BLaER1 treated with 17β-estradiol and CSF1 and Interleukin-3, amounts not matched to agents 10 nM and 100 nM (cell line): ENCODE data around the gene IP6K3.

Experiments
- H3K27ac ChIP-seq, 11 experiments: shearing (Covaris generic); formaldehyde crosslinking; 2 replicates each; pipeline ENCODE4 v1.8.1; 2022
- H3K27me3 ChIP-seq, 11 experiments: shearing (Covaris generic); formaldehyde crosslinking; 2 replicates each; pipeline ENCODE4 v1.8.1; 2022
- H3K36me3 ChIP-seq, 11 experiments: shearing (Covaris generic); formaldehyde crosslinking; 2 replicates each; pipeline ENCODE4 v1.8.1; 2022
- H3K4me1 ChIP-seq, 10 experiments: shearing (Covaris generic); formaldehyde crosslinking; 2 replicates each; pipeline ENCODE4 v1.8.1; 2022
- H3K4me2 ChIP-seq, 11 experiments: shearing (Covaris generic); formaldehyde crosslinking; 2 replicates each; pipeline ENCODE4 v1.8.1; 2022
- H3K4me3 ChIP-seq, 10 experiments: shearing (Covaris generic); formaldehyde crosslinking; 2 replicates each; pipeline ENCODE4 v1.8.1; 2022
- H3K9ac ChIP-seq, 11 experiments: shearing (Covaris generic); formaldehyde crosslinking; 2 replicates each; pipeline ENCODE4 v1.8.1; 2022
- H3K9me3 ChIP-seq, 11 experiments: shearing (Covaris generic); formaldehyde crosslinking; replicated peaks in 1 of 11; 2 replicates each; pipeline ENCODE4 v1.8.1; 2022
- H4K20me1 ChIP-seq, 11 experiments: shearing (Covaris generic); formaldehyde crosslinking; 2 replicates each; pipeline ENCODE4 v1.8.1; 2022
- Cebpa-rat ChIP-seq, 11 experiments: shearing (Covaris generic); IDR thresholded peaks; 2 replicates each; pipeline ENCODE4 v1.8.1; 2022

The IP6K3 gene

GRCh38 chr6:33688451-33689147 is 58.1 kb downstream of the IP6K3 start:
- no peak overlapping the region for H3K9ac ChIP-seq
- H3K27me3 ChIP-seq: no peaks in the 10 kb centered on the region
- H3K4me3 ChIP-seq: no peak overlapping the region
- no peak for TF ChIP-seq Cebpa-rat (IDR thresholded peaks at IDR 0.05)
- no peak overlapping the region for H3K4me2 ChIP-seq
- no peak overlapping the region for H3K27ac ChIP-seq
- H3K4me1 ChIP-seq: peaks cover 24 to 54% (median 40%) of the 10 kb centered on the region in 10 experiments
- H3K9me3 ChIP-seq: no peaks in the 10 kb centered on the region
- peaks cover 17 to 85% (median 74%) of the 10 kb centered on the region in 11 experiments; a peak in 21 of 22 replicates for H3K36me3 ChIP-seq
- H4K20me1 ChIP-seq: peaks cover 0 to 34% (median 0%) of the 10 kb centered on the region in 11 experiments; a peak in 3 of 22 replicates

- Histone ChIP-seq H3K9me3 (no peaks in the 10 kb centered on the region), H3K4me1 (peaks cover 24 to 54% (median 40%) of the 10 kb centered on the region in 10 experiments), H4K20me1 (peaks cover 0 to 30% (median 0%) of the 10 kb centered on the region in 11 experiments; a peak in 3 of 22 replicates), H3K36me3 (peaks cover 17 to 86% (median 77%) of the 10 kb centered on the region in 11 experiments; a peak in 21 of 22 replicates), H3K27ac (no peak overlapping the region), H3K4me2 (no peak overlapping the region), H3K9ac (no peak overlapping the region), H3K4me3 (no peak overlapping the region), H3K27me3 (no peaks in the 10 kb centered on the region)
- no peak for TF ChIP-seq Cebpa-rat (IDR thresholded peaks at IDR 0.05)
Measured at GRCh38 chr6:33688006-33688405, 58.7 kb downstream of the IP6K3 start.

- no peak for TF ChIP-seq Cebpa-rat (IDR thresholded peaks at IDR 0.05)
- no peaks in the 10 kb centered on the region for H3K9me3 ChIP-seq
- H4K20me1 ChIP-seq: peaks cover 0 to 32% (median 0%) of the 10 kb centered on the region in 11 experiments; a peak in 2 of 22 replicates
- H3K4me3 ChIP-seq: no peak overlapping the region
- no peak overlapping the region for H3K27ac ChIP-seq
- H3K4me2 ChIP-seq: no peak overlapping the region
- H3K4me1 ChIP-seq: peaks cover 24 to 54% (median 40%) of the 10 kb centered on the region in 10 experiments
- no peaks in the 10 kb centered on the region for H3K27me3 ChIP-seq
- no peak overlapping the region for H3K9ac ChIP-seq
- peaks cover 17 to 89% (median 77%) of the 10 kb centered on the region in 11 experiments; a peak in 21 of 22 replicates for H3K36me3 ChIP-seq
Measured at GRCh38 chr6:33686981-33687975, 59.4 kb downstream of the IP6K3 start.

- Histone ChIP-seq H3K4me2 (no peak overlapping the region), H3K4me3 (no peak overlapping the region), H3K27me3 (no peaks in the 10 kb centered on the region), H3K9ac (no peak overlapping the region), H3K36me3 (peaks cover 17 to 87% (median 74%) of the 10 kb centered on the region in 11 experiments; a peak in 21 of 22 replicates), H3K4me1 (peaks cover 18 to 49% (median 34%) of the 10 kb centered on the region in 10 experiments), H3K27ac (no peak overlapping the region), H4K20me1 (peaks cover 0 to 25% (median 0%) of the 10 kb centered on the region in 11 experiments; a peak in 2 of 22 replicates), H3K9me3 (no peaks in the 10 kb centered on the region)
- no peak for TF ChIP-seq Cebpa-rat (IDR thresholded peaks at IDR 0.05)
Measured at GRCh38 chr6:33686225-33686924, 60.3 kb downstream of the IP6K3 start.

- Histone ChIP-seq H4K20me1 (peaks cover 0 to 19% (median 0%) of the 10 kb centered on the region in 11 experiments; a peak in 2 of 22 replicates), H3K9me3 (no peaks in the 10 kb centered on the region), H3K4me1 (peaks cover 18 to 41% (median 27%) of the 10 kb centered on the region in 10 experiments), H3K27me3 (no peaks in the 10 kb centered on the region), H3K27ac (no peak overlapping the region), H3K9ac (no peak overlapping the region), H3K36me3 (peaks cover 17 to 86% (median 72%) of the 10 kb centered on the region in 11 experiments; a peak in 21 of 22 replicates), H3K4me3 (no peak overlapping the region), H3K4me2 (no peak overlapping the region)
- TF ChIP-seq Cebpa-rat (IDR thresholded peaks at IDR 0.05): no peak
Measured at GRCh38 chr6:33685411-33686224, 61.1 kb downstream of the IP6K3 start.

GRCh38 chr6:33684983-33685382 is 61.7 kb downstream of the IP6K3 start:
- H3K4me1 ChIP-seq: peaks cover 21 to 41% (median 29%) of the 10 kb centered on the region in 10 experiments
- H3K27ac ChIP-seq: no peak overlapping the region
- H3K36me3 ChIP-seq: peaks cover 17 to 86% (median 72%) of the 10 kb centered on the region in 11 experiments; a peak in 21 of 22 replicates

GRCh38 chr6:33684428-33684896 is 62.2 kb downstream of the IP6K3 start:
- Histone ChIP-seq H3K4me2 (peak overlapping the region in 3 of 11 experiments; percentile 71 to 81 (median 78); a peak in 1 of 22 replicates), H4K20me1 (peaks cover 0 to 19% (median 0%) of the 10 kb centered on the region in 11 experiments; a peak in 1 of 22 replicates), H3K27ac (0 out of 22 replicates have a peak overlapping the region, but pooled peaks of 1 of the 11 experiments have one; percentile 40), H3K36me3 (peaks cover 17 to 86% (median 74%) of the 10 kb centered on the region in 11 experiments; a peak in 21 of 22 replicates), H3K9me3 (no peaks in the 10 kb centered on the region), H3K4me1 (peaks cover 26 to 42% (median 32%) of the 10 kb centered on the region in 10 experiments), H3K9ac (peak overlapping the region in 1 of 11 experiments; percentile 41; a peak in 2 of 22 replicates), H3K27me3 (0 out of 22 replicates have a peak, but pooled peaks cover 0 to 4% (median 0%) of the 10 kb centered on the region in 11 experiments), H3K4me3 (no peak overlapping the region)
- no peak for TF ChIP-seq Cebpa-rat (IDR thresholded peaks at IDR 0.05)

More at GRCh38 chr6:33684983-33685382, 61.7 kb downstream of the IP6K3 start:
- no peak overlapping the region for H3K4me2 ChIP-seq
- no peaks in the 10 kb centered on the region for H3K27me3 ChIP-seq
- H3K4me3 ChIP-seq: no peak overlapping the region
- no peak for TF ChIP-seq Cebpa-rat (IDR thresholded peaks at IDR 0.05)
- no peak overlapping the region for H3K9ac ChIP-seq
- H3K9me3 ChIP-seq: no peaks in the 10 kb centered on the region
- H4K20me1 ChIP-seq: peaks cover 0 to 19% (median 0%) of the 10 kb centered on the region in 11 experiments; a peak in 1 of 22 replicates
